Liver (tissue), 3 donors: ENCODE measurements around the gene ZNF765.

Experiments used
- FOXA1 ChIP-seq: IDR thresholded peaks from 2 replicates; pipeline ENCODE4 v1.6.1; 2016; ENCODE audit warnings: antibody characterized with exemption
- FOXA2 ChIP-seq: IDR thresholded peaks from 2 replicates; pipeline ENCODE4 v1.6.1; 2016; ENCODE audit warnings: antibody characterized with exemption
- HNF4G ChIP-seq: IDR thresholded peaks from 2 replicates; pipeline ENCODE4 v1.6.1; 2016; ENCODE audit warnings: antibody characterized with exemption
- NR2F2 ChIP-seq: IDR thresholded peaks from 2 replicates; pipeline ENCODE4 v1.6.1; 2016; ENCODE audit warnings: antibody characterized with exemption
- RAD21 ChIP-seq, 2 donors: IDR thresholded peaks; 2 replicates each; pipeline ENCODE4 v1.6.1; 2016; ENCODE audit warnings: antibody characterized with exemption in 2 of 2, mild to moderate bottlenecking in 2 of 2
- SP1 ChIP-seq: IDR thresholded peaks from 2 replicates; pipeline ENCODE4 v1.6.1; 2018; ENCODE audit warnings: antibody characterized with exemption, mild to moderate bottlenecking
- TAF1 ChIP-seq: conservative IDR thresholded peaks from 2 replicates; pipeline ENCODE4 v1.6.1; 2016; ENCODE audit warnings: antibody characterized with exemption, mild to moderate bottlenecking
- YY1 ChIP-seq: IDR thresholded peaks from 2 replicates; pipeline ENCODE4 v1.6.1; 2016; ENCODE audit warnings: antibody characterized with exemption, mild to moderate bottlenecking
- TF ChIP-seq, protein P1 (sequence below): fragments of 150-350 bp; IDR thresholded peaks from 2 replicates; pipeline ENCODE4 v1.5.1; 2017; ENCODE audit warnings: improper control_type of control experiment, low read depth, low read length; ENCODE audit not compliant: missing input control
- TF ChIP-seq, protein P2 (sequence below): IDR thresholded peaks from 2 replicates; pipeline ENCODE4 v1.6.1; 2016; ENCODE audit warnings: antibody characterized with exemption
- TF ChIP-seq, protein P3 (sequence below): IDR thresholded peaks from 2 replicates; pipeline ENCODE4 v1.6.1; 2016; ENCODE audit warnings: antibody characterized with exemption
- TF ChIP-seq, protein P4 (sequence below): IDR thresholded peaks from 2 replicates; pipeline ENCODE4 v1.6.1; 2016; ENCODE audit warnings: antibody characterized with exemption
- TF ChIP-seq, protein P5 (sequence below): IDR thresholded peaks from 2 replicates; pipeline ENCODE4 v1.6.1; 2016; ENCODE audit warnings: antibody characterized with exemption, mild to moderate bottlenecking
- donor health status: healthy.
- donor health status: healthy.

DNA sequence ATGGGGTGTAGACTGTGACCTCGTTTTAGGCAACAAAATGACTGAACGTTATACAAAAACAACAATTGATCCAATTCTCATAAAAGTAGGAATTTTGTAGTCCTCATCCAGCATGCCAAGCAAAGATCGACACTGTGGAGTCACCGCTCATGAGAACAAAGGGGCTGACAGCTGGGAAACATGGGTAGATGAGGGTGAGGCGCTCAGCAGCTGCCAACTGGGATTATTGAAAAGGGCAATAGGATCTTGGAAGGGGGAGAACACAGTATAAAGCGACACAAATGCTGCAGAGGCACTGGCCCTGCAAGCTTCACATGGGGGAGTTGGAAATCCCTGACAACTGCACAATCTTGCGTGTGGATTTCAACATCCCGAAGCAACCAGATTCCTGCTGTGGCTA lies 5.4 kb upstream of the ZNF765 start:
- TF ChIP-seq, protein P1, sequence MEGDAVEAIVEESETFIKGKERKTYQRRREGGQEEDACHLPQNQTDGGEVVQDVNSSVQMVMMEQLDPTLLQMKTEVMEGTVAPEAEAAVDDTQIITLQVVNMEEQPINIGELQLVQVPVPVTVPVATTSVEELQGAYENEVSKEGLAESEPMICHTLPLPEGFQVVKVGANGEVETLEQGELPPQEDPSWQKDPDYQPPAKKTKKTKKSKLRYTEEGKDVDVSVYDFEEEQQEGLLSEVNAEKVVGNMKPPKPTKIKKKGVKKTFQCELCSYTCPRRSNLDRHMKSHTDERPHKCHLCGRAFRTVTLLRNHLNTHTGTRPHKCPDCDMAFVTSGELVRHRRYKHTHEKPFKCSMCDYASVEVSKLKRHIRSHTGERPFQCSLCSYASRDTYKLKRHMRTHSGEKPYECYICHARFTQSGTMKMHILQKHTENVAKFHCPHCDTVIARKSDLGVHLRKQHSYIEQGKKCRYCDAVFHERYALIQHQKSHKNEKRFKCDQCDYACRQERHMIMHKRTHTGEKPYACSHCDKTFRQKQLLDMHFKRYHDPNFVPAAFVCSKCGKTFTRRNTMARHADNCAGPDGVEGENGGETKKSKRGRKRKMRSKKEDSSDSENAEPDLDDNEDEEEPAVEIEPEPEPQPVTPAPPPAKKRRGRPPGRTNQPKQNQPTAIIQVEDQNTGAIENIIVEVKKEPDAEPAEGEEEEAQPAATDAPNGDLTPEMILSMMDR: no peak
- TF ChIP-seq TAF1 (no peak), RAD21 (IDR thresholded peaks at IDR 0.05) (no peak), FOXA2 (no peak), YY1 (no peak), FOXA1 (no peak), HNF4G (no peak), SP1 (no peak), NR2F2 (no peak)
- TF ChIP-seq, protein P2, sequence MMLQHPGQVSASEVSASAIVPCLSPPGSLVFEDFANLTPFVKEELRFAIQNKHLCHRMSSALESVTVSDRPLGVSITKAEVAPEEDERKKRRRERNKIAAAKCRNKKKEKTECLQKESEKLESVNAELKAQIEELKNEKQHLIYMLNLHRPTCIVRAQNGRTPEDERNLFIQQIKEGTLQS: no peak
- TF ChIP-seq, protein P3, sequence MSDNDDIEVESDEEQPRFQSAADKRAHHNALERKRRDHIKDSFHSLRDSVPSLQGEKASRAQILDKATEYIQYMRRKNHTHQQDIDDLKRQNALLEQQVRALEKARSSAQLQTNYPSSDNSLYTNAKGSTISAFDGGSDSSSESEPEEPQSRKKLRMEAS: no peak
- TF ChIP-seq, protein P4, sequence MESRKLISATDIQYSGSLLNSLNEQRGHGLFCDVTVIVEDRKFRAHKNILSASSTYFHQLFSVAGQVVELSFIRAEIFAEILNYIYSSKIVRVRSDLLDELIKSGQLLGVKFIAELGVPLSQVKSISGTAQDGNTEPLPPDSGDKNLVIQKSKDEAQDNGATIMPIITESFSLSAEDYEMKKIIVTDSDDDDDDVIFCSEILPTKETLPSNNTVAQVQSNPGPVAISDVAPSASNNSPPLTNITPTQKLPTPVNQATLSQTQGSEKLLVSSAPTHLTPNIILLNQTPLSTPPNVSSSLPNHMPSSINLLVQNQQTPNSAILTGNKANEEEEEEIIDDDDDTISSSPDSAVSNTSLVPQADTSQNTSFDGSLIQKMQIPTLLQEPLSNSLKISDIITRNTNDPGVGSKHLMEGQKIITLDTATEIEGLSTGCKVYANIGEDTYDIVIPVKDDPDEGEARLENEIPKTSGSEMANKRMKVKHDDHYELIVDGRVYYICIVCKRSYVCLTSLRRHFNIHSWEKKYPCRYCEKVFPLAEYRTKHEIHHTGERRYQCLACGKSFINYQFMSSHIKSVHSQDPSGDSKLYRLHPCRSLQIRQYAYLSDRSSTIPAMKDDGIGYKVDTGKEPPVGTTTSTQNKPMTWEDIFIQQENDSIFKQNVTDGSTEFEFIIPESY: no peak
- TF ChIP-seq, protein P5, sequence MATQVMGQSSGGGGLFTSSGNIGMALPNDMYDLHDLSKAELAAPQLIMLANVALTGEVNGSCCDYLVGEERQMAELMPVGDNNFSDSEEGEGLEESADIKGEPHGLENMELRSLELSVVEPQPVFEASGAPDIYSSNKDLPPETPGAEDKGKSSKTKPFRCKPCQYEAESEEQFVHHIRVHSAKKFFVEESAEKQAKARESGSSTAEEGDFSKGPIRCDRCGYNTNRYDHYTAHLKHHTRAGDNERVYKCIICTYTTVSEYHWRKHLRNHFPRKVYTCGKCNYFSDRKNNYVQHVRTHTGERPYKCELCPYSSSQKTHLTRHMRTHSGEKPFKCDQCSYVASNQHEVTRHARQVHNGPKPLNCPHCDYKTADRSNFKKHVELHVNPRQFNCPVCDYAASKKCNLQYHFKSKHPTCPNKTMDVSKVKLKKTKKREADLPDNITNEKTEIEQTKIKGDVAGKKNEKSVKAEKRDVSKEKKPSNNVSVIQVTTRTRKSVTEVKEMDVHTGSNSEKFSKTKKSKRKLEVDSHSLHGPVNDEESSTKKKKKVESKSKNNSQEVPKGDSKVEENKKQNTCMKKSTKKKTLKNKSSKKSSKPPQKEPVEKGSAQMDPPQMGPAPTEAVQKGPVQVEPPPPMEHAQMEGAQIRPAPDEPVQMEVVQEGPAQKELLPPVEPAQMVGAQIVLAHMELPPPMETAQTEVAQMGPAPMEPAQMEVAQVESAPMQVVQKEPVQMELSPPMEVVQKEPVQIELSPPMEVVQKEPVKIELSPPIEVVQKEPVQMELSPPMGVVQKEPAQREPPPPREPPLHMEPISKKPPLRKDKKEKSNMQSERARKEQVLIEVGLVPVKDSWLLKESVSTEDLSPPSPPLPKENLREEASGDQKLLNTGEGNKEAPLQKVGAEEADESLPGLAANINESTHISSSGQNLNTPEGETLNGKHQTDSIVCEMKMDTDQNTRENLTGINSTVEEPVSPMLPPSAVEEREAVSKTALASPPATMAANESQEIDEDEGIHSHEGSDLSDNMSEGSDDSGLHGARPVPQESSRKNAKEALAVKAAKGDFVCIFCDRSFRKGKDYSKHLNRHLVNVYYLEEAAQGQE: no peak
